ENCODE results near the gene PDE6C. TPM values are rescaled to one million over a fixed set of nuclear protein-coding genes. Genes with fewer than 3 reads are reported as not detected.

PDE6C gene
- polyA plus RNA-seq, 1 of the 3 experiments (the other 2 are of a cell fraction): not detected

GRCh38 chr10:93704451-93704850 is 92.1 kb downstream of the PDE6C start:
- TF ChIP-seq SIN3A (IDR thresholded peaks at IDR 0.05; ENCODE audit: borderline replicate concordance, low read depth, low read length): no peak
- TF ChIP-seq JUND (IDR thresholded peaks at IDR 0.05): no peak
- TF ChIP-seq FOXM1 (IDR thresholded peaks at IDR 0.05; ENCODE audit: low read depth): no peak
- TF ChIP-seq TAF1 (IDR thresholded peaks at IDR 0.05; ENCODE audit: borderline replicate concordance, low read depth, low read length): no peak
- TF ChIP-seq NFIC (IDR thresholded peaks at IDR 0.05; ENCODE audit: borderline replicate concordance): no peak
- Histone ChIP-seq H3K36me3 (replicated peaks in 1 of 2; ENCODE audit: control insufficient read depth in 1 of 2, insufficient read depth in 2 of 2, low read length in 1 of 2) (peaks cover 3 to 10% of the 10 kb centered on the region in 2 experiments), H3K27ac (ENCODE audit: low read depth in 2 of 2, low read length in 1 of 2) (no peak overlapping the region), H3K79me2 (ENCODE audit: insufficient read depth) (peaks cover 13% of the 10 kb centered on the region; the same call in 1 of the 2 replicates), H3K4me2 (no peak overlapping the region), H3F3A (replicated peaks; ENCODE audit: insufficient read depth) (peaks cover 9% of the 10 kb centered on the region), H3K4me1 (ENCODE audit: control insufficient read depth in 1 of 2, insufficient read depth in 2 of 2, low read depth in 1 of 2, low read length in 1 of 2) (peaks cover 0 to 4% of the 10 kb centered on the region in 2 experiments; a peak in 3 of 4 replicates), H4K20me1 (ENCODE audit: insufficient read depth) (no peaks in the 10 kb centered on the region), H3K4me3 (ENCODE audit: low read depth in 2 of 2, low read length in 1 of 2) (no peak overlapping the region), H3K27me3 (ENCODE audit: insufficient read depth) (no peaks in the 10 kb centered on the region), H3K9me3 (no peaks in the 10 kb centered on the region), H3K9me2 (no peaks in the 10 kb centered on the region), H2AFZ (ENCODE audit: low read depth) (no peak overlapping the region), H3K9ac (no peak overlapping the region)
- no peak for DNase-seq
- WGBS (ENCODE audit: low lambda C conversion rate): 99% methylated on average over 5 of the region's 5 CpGs
- ChIA-PET CTCF (interaction anchor here (1.0 to 9.3 kb wide), 2 partner anchors 110 to 150 kb away, joined by 3 to 108 read pairs; no protein-coding TSS in a partner anchor), POLR2A (no interaction called here)

- H3K27me3 ChIP-seq (ENCODE audit: insufficient read depth): no peaks in the 10 kb centered on the region
- no peak for TF ChIP-seq TEAD4 (IDR thresholded peaks at IDR 0.05; ENCODE audit: borderline replicate concordance, insufficient read depth)
- TF ChIP-seq YY1 (IDR thresholded peaks at IDR 0.05; ENCODE audit: low read depth): no peak
- TF ChIP-seq USF2 (IDR thresholded peaks at IDR 0.05; ENCODE audit: borderline replicate concordance, low read depth, low read length): no peak
- no peak for TF ChIP-seq MXI1 (IDR thresholded peaks at IDR 0.05; ENCODE audit: low read depth, low read length)
- no peak for TF ChIP-seq MAX (IDR thresholded peaks at IDR 0.05; ENCODE audit: low read depth)
- TF ChIP-seq GATA2 (CRISPR knock-in tag; IDR thresholded peaks at IDR 0.05): no peak
- TF ChIP-seq EZH2phosphoT487 (IDR thresholded peaks at IDR 0.05; ENCODE audit: borderline replicate concordance, low read depth): no peak
- no peak for TF ChIP-seq FOXJ3 (CRISPR knock-in tag; IDR thresholded peaks at IDR 0.05)
- TF ChIP-seq CHD2 (IDR thresholded peaks at IDR 0.05; ENCODE audit: low read length, partially characterized antibody): no peak
- TF ChIP-seq RAD21 (IDR thresholded peaks at IDR 0.05; ENCODE audit: low read length): no peak
- no peak for TF ChIP-seq POLR2AphosphoS5 (IDR thresholded peaks at IDR 0.05; ENCODE audit: low read depth, low read length)
- no peak for TF ChIP-seq SIN3A (IDR thresholded peaks at IDR 0.05; ENCODE audit: borderline replicate concordance, low read depth, low read length)
- TF ChIP-seq CTCF (IDR thresholded peaks at IDR 0.05): no peak
- no peak for TF ChIP-seq REST (IDR thresholded peaks at IDR 0.05; ENCODE audit: low read depth, low read length)
- no peaks in the 10 kb centered on the region for H3K79me2 ChIP-seq (ENCODE audit: insufficient read depth)
- H3K4me3 ChIP-seq (ENCODE audit: low read depth in 2 of 2, low read length in 1 of 2): no peak overlapping the region
- no peak overlapping the region for H3K27ac ChIP-seq (ENCODE audit: low read depth in 2 of 2, low read length in 1 of 2)
- no peaks in the 10 kb centered on the region for H3K9me2 ChIP-seq
- no peak overlapping the region for H2AFZ ChIP-seq (ENCODE audit: low read depth)
- POLR2A ChIA-PET: no interaction called here
- no peaks in the 10 kb centered on the region for H3K36me3 ChIP-seq (replicated peaks in 1 of 2; ENCODE audit: control insufficient read depth in 1 of 2, insufficient read depth in 2 of 2, low read length in 1 of 2)
- CTCF ChIA-PET: no interaction called here
- no peak for DNase-seq
- H3K9me3 ChIP-seq: no peaks in the 10 kb centered on the region
- H3K4me2 ChIP-seq: no peak overlapping the region
- H3F3A ChIP-seq (replicated peaks; ENCODE audit: insufficient read depth): peaks cover 6% of the 10 kb centered on the region
- peaks cover 0 to 12% of the 10 kb centered on the region in 2 experiments; a peak in 2 of 4 replicates for H3K4me1 ChIP-seq (ENCODE audit: control insufficient read depth in 1 of 2, insufficient read depth in 2 of 2, low read depth in 1 of 2, low read length in 1 of 2)
- H3K9ac ChIP-seq: no peak overlapping the region
- H4K20me1 ChIP-seq (ENCODE audit: insufficient read depth): no peaks in the 10 kb centered on the region
Measured at GRCh38 chr10:93707623-93708022, 95.3 kb downstream of the PDE6C start.

Data from SK-N-SH (cell line).